Spleen (tissue), 11 donors: Measurements from ENCODE around the gene GOLGA6L10. TPM values are rescaled to one million over a fixed set of nuclear protein-coding genes. Genes with fewer than 3 reads are reported as not detected.

Source experiments
- DNase-seq: peaks from one replicate; pipeline ENCODE4 v3.0.0-alpha.2; 2020
- H3K27ac ChIP-seq, 8 donors: fragments of 200-600 bp; sonication (generic) in 7 of 8; 1 replicate in 4 of 8; 2 replicates in 4 of 8; pipeline versions ENCODE4 v1.5.0 to v1.8.0; 2016 to 2021; ENCODE audit warnings: inconsistent platforms in 4 of 8, mild to moderate bottlenecking in 4 of 8, moderate library complexity in 1 of 8
- H3K27me3 ChIP-seq, 7 donors: fragments of 200-600 bp; sonication (generic) in 6 of 7; replicated peaks in 1 of 7; 1 replicate in 4 of 7; 2 replicates in 3 of 7; pipeline versions ENCODE4 v1.5.0 to v1.8.0; 2016 to 2021; ENCODE audit warnings: inconsistent platforms in 3 of 7, mild to moderate bottlenecking in 1 of 7
- H3K36me3 ChIP-seq, 6 donors: fragments of 200-600 bp; sonication (generic) in 5 of 6; 1 replicate in 4 of 6; 2 replicates in 2 of 6; pipeline versions ENCODE4 v1.5.0 to v1.8.0; 2016 to 2021; ENCODE audit warnings: inconsistent platforms in 2 of 6
- H3K4me1 ChIP-seq, 6 donors: fragments of 200-600 bp; sonication (generic) in 5 of 6; 1 replicate in 3 of 6; 2 replicates in 3 of 6; pipeline versions ENCODE4 v1.5.0 to v1.8.0; 2016 to 2021; ENCODE audit warnings: inconsistent platforms in 3 of 6
- H3K4me3 ChIP-seq, 8 donors: fragments of 200-600 bp; sonication (generic) in 7 of 8; 1 replicate in 4 of 8; 2 replicates in 4 of 8; pipeline versions ENCODE4 v1.5.0 to v1.8.0; 2016 to 2021; ENCODE audit warnings: inconsistent platforms in 4 of 8, mild to moderate bottlenecking in 4 of 8, moderate library complexity in 2 of 8
- H3K9me3 ChIP-seq, 8 donors: fragments of 200-600 bp; sonication (generic) in 7 of 8; 1 replicate in 4 of 8; 2 replicates in 4 of 8; pipeline versions ENCODE4 v1.5.0 to v1.8.0; 2016 to 2021; ENCODE audit warnings: inconsistent platforms in 4 of 8
- POLR2A ChIP-seq, 3 donors: fragments of 450-650 bp; IDR thresholded peaks; one replicate each; pipeline ENCODE4 v1.5.1; 2017; ENCODE audit warnings: antibody characterized with exemption in 3 of 3, mild to moderate bottlenecking in 1 of 3
- POLR2AphosphoS5 ChIP-seq, 3 donors: sonication (generic); formaldehyde crosslinking; IDR thresholded peaks; one replicate each; pipeline ENCODE4 v1.5.1; 2017; ENCODE audit warnings: antibody characterized with exemption in 3 of 3
- WGBS, 5 donors: extraction: QIAGEN DNeasy Blood & Tissue Kit in 3 of 5; methylation state at CpG; one replicate each; pipeline versions ENCODE4 v1.1.5 to v1.1.7; 2013 to 2018; 5-methylcytosine and 5-hydroxymethylcytosine counted together
- intact Hi-C: fragments of 100-400 bp; cut with DNase I; formaldehyde crosslinking; loops from one replicate; pipeline ENCODE4 v1.15.0; 2023; ENCODE audit warnings: low total_unique reads
- polyA plus RNA-seq, 3 donors: library from polyadenylated mRNA; stranded (reverse); fragments of 200-250 nt; gene quantifications; one replicate each; pipeline ENCODE4 v1.2.1, GENCODE V29; 2013
- total RNA-seq, 7 donors: library from RNA; depleted of rRNA in 3 of 7; stranded (reverse); fragments of >200 nt in 3 of 7; fragmentation: NEBNext Ultra II Directional in 4 of 7; extraction: Animal tissue kit (Norgen Biotek cat#: 25700) in 4 of 7; gene quantifications; one replicate each; pipeline versions ENCODE4 v1.1.0 to v1.2.1, GENCODE V29; 2016 to 2021
- TF ChIP-seq, protein P1 (sequence below), 11 experiments: fragments of 200-600 bp in 7 of 11; fragments of 450-650 bp in 4 of 11; sonication (generic) in 4 of 11; IDR thresholded peaks in 8 of 11; conservative IDR thresholded peaks in 3 of 11; 1 replicate in 7 of 11; 2 replicates in 4 of 11; pipeline versions ENCODE4 v1.4.0 to v1.8.0; 2016 to 2021; ENCODE audit warnings: antibody characterized with exemption in 11 of 11, inconsistent platforms in 4 of 11, mild to moderate bottlenecking in 1 of 11
- donor health status: healthy with polysubstance abuse.
- donor health status: DM: no; HTN: no; CAD: no; lungs with moderate emphysema.
- donor health status: DM: no; HTN: no; CAD: no.
- donor health status: Bipolar disorder and iron deficiency.
- donor health status: healthy.
- donor health status: DM: no; HTN: no; CAD: no.
- donor health status: DM: yes; HTN: yes; CAD: no.

The GOLGA6L10 gene
- total and polyA plus RNA-seq, 10 donors, result 0.85 to 2.3 (median 1.4) TPM

- H3K4me1 ChIP-seq, result peaks cover 0 to 11% (median 7%) of the 10 kb centered on the region in 6 donors
- TF ChIP-seq, protein P1, sequence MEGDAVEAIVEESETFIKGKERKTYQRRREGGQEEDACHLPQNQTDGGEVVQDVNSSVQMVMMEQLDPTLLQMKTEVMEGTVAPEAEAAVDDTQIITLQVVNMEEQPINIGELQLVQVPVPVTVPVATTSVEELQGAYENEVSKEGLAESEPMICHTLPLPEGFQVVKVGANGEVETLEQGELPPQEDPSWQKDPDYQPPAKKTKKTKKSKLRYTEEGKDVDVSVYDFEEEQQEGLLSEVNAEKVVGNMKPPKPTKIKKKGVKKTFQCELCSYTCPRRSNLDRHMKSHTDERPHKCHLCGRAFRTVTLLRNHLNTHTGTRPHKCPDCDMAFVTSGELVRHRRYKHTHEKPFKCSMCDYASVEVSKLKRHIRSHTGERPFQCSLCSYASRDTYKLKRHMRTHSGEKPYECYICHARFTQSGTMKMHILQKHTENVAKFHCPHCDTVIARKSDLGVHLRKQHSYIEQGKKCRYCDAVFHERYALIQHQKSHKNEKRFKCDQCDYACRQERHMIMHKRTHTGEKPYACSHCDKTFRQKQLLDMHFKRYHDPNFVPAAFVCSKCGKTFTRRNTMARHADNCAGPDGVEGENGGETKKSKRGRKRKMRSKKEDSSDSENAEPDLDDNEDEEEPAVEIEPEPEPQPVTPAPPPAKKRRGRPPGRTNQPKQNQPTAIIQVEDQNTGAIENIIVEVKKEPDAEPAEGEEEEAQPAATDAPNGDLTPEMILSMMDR (IDR thresholded peaks at IDR 0.05 in 8 of 11, conservative IDR thresholded peaks at IDR 0.05 in 3 of 11), result no peak
- TF ChIP-seq POLR2AphosphoS5 (IDR thresholded peaks at IDR 0.05), result no peak
- TF ChIP-seq POLR2A (IDR thresholded peaks at IDR 0.05), result no peak
- no peak for DNase-seq
- intact Hi-C loops, result no loop called here
- 71 to 81% (median 76%) methylated on average over 8 to 11 of the region's 11 CpGs for WGBS, 5 donors
- peaks cover 0 to 8% (median 0%) of the 10 kb centered on the region in 7 donors for H3K27me3 ChIP-seq
- H3K4me3 ChIP-seq, result no peak overlapping the region
- no peaks in the 10 kb centered on the region for H3K36me3 ChIP-seq
- no peak overlapping the region for H3K27ac ChIP-seq
- H3K9me3 ChIP-seq, result peaks cover 0 to 7% (median 5%) of the 10 kb centered on the region in 8 donors
Observed at GRCh38 chr15:82294061-82294690, 55.1 kb downstream of the GOLGA6L10 start.

GRCh38 chr15:82292271-82292670 lies 57.0 kb downstream of the GOLGA6L10 start:
- WGBS, 5 donors, result 78 to 84% (median 80%) methylated on average over 5 of the region's 5 CpGs
- no peak for DNase-seq

More at GRCh38 chr15:82292271-82292670, 57.0 kb downstream of the GOLGA6L10 start:
- Histone ChIP-seq H3K4me1 (peaks cover 0 to 5% (median 3%) of the 10 kb centered on the region in 6 donors), H3K4me3 (no peak overlapping the region), H3K27me3 (no peaks in the 10 kb centered on the region), H3K36me3 (no peaks in the 10 kb centered on the region), H3K9me3 (peaks cover 0 to 11% (median 7%) of the 10 kb centered on the region in 8 donors), H3K27ac (no peak overlapping the region)
- intact Hi-C loops, result no loop called here
- TF ChIP-seq POLR2A (IDR thresholded peaks at IDR 0.05), result no peak
- no peak for TF ChIP-seq POLR2AphosphoS5 (IDR thresholded peaks at IDR 0.05)
- TF ChIP-seq, protein P1 (IDR thresholded peaks at IDR 0.05 in 8 of 11, conservative IDR thresholded peaks at IDR 0.05 in 3 of 11), result no peak

Other genes with a start within 250 kb of the GOLGA6L10 start
- gene EFL1, start 86.7 kb downstream of the GOLGA6L10 start, total RNA-seq, result 10 to 100 TPM; 15.7 to 21.9 (median 19.0) TPM
- 1 to 10 TPM; 3.1 to 5.4 (median 4.8) TPM for gene EFL1, start 86.7 kb downstream of the GOLGA6L10 start, polyA plus RNA-seq
- 10 to 100 TPM in 1 of 7 donors, 1 to 10 TPM in 4, under 1 TPM in 1, not detected in 1; 0.23 to 12.0 (median 2.2) TPM for gene SAXO2, start 86.7 kb downstream of the GOLGA6L10 start, total RNA-seq
- gene SAXO2, start 86.7 kb downstream of the GOLGA6L10 start, polyA plus RNA-seq, result 1 to 10 TPM in 2 of 3 donors, under 1 TPM in 1; 0.58 to 7.8 (median 1.4) TPM
- gene GOLGA6L9, start 80.3 kb upstream of the GOLGA6L10 start, total RNA-seq, result 1 to 10 TPM; 2.6 to 8.2 (median 3.5) TPM
- gene GOLGA6L9, start 80.3 kb upstream of the GOLGA6L10 start, polyA plus RNA-seq, result 1 to 10 TPM; 3.5 to 7.8 (median 4.6) TPM
- gene RPS17, start 191.0 kb upstream of the GOLGA6L10 start, total RNA-seq, result 1,000 to 10,000 TPM; 1,089 to 1,741 (median 1,381) TPM
- 1,000 to 10,000 TPM; 7,074 to 9,274 (median 9,192) TPM for gene RPS17, start 191.0 kb upstream of the GOLGA6L10 start, polyA plus RNA-seq